ENCODE results near the gene OTOF.
A peak's percentile ranks its signal among the peaks of the same experiment; 100 is the strongest.
"Not testable (repeated sequence)": the region's sequence is repeated elsewhere in the genome, so short reads cannot be mapped to it uniquely, and the experiment has no call there.

Gene OTOF

GRCh38 chr2:26480566-26481423, 2.9 kb upstream of the OTOF start:
- DNase-seq (ENCODE audit: low read depth in 2 of 2), result no peak

GRCh38 chr2:26479789-26480565, 2.1 kb upstream of the OTOF start:
- DNase-seq (ENCODE audit: low read depth in 2 of 2), result no peak

- DNase-seq (ENCODE audit: low read depth in 2 of 2), result no peak
These were observed 1.3 kb upstream of the OTOF start for GRCh38 chr2:26479131-26479788.

- no peak for DNase-seq (ENCODE audit: low read depth in 2 of 2)
These were observed 442 bp upstream of the OTOF start for GRCh38 chr2:26478366-26478765.

- DNase-seq (ENCODE audit: low read depth in 2 of 2), result no peak
These were observed 606 bp downstream of the OTOF start for GRCh38 chr2:26477126-26477910.

GRCh38 chr2:26475832-26476501, 2.0 kb downstream of the OTOF start:
- DNase-seq (ENCODE audit: low read depth in 2 of 2), result no peak

GRCh38 chr2:26475037-26475436, 2.9 kb downstream of the OTOF start:
- DNase-seq (ENCODE audit: low read depth in 2 of 2), result no peak

GRCh38 chr2:26474261-26474785, 3.6 kb downstream of the OTOF start:
- no peak for DNase-seq (ENCODE audit: low read depth in 2 of 2)

- DNase-seq (ENCODE audit: low read depth in 2 of 2), result no peak
These were observed 4.1 kb downstream of the OTOF start for GRCh38 chr2:26473796-26474195.

- DNase-seq (ENCODE audit: low read depth in 2 of 2), result no peak
These were observed 4.9 kb downstream of the OTOF start for GRCh38 chr2:26472821-26473655.

GRCh38 chr2:26471766-26472706, 5.9 kb downstream of the OTOF start:
- no peak for DNase-seq (ENCODE audit: low read depth in 2 of 2)

- DNase-seq (ENCODE audit: low read depth in 2 of 2), result no peak
These were observed 6.6 kb downstream of the OTOF start for GRCh38 chr2:26471289-26471688.

GRCh38 chr2:26470601-26471260, 7.2 kb downstream of the OTOF start:
- no peak for DNase-seq (ENCODE audit: low read depth in 2 of 2)

- DNase-seq (ENCODE audit: low read depth in 2 of 2), result no peak
These were observed 8.0 kb downstream of the OTOF start for GRCh38 chr2:26469955-26470354.

GRCh38 chr2:26469092-26469710, 8.7 kb downstream of the OTOF start:
- peak in 1 of 2 donors; percentile 9 for DNase-seq (ENCODE audit: low read depth in 2 of 2)

GRCh38 chr2:26468544-26468943, 9.4 kb downstream of the OTOF start:
- not testable (repeated sequence) for DNase-seq (ENCODE audit: low read depth in 2 of 2)

- DNase-seq (ENCODE audit: low read depth in 2 of 2), result no peak
These were observed 11.1 kb downstream of the OTOF start for GRCh38 chr2:26466662-26467310.

Measured in stimulated activated CD8-positive, alpha-beta memory T cell treated with anti-CD3 and anti-CD28 coated beads, Interleukin-15, amount 100 ng/mL, for 4 hours (primary cell).